HG03460 (cell line): ENCODE data around the gene TMEM219.
"Not testable (repeated sequence)": the region's sequence is repeated elsewhere in the genome, so short reads cannot be mapped to it uniquely, and the experiment has no call there.

Source experiments
- ATAC-seq: cut with Tn5 transposase; IDR thresholded peaks from one replicate; pipeline ENCODE4 v1.9.1; 2021; ENCODE audit not compliant: unreplicated experiment

TMEM219 gene

DNA sequence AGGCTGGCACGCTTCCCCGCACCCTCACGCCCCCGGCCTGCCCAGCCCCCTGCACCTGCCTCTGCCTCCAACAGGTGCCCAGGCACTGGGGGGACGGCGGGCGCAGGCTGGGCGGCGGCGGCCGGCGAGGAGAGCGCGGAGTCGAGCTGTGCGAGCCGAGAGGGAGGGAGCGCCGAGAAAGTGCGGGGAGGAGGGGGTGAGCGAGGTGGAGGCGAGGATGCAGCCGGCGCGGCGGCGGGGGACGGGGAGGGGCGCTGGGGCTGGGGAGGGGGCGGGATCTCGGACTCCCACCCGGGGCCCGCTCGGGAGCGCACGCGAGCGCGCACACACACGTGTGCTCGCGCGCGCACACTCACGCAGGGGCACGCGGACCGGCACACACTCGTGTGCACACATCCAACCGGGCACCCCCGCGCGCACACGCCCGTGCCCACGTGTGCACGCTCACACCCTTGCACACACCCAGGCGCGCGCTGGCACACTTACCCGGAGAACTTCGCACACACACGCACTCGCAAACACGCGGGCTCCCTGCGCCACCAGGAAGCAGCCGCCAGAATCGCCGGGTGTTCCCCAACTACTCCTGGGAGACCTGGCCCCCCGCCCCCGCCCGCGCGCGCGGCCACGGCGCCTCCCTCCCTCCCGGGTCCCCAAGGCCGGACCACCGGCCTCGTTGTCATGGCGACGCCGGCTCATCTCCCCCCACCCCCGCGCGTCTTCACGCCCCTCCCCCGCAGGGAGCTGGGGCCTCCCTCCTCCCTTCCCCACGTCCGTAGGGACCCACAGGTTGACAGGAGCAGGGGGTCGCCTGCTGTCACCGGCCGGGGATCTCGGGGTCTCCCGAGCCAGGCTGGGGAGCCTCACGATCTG is 49.2 kb downstream of the TMEM219 start, which contains the start of gene DOC2A:
Gene DOC2A (minus strand): TSS at position 184 of the 870 bp plus-strand sequence. CDS start 805 bp downstream, outside the sequence.
- ATAC-seq = no peak

DNA sequence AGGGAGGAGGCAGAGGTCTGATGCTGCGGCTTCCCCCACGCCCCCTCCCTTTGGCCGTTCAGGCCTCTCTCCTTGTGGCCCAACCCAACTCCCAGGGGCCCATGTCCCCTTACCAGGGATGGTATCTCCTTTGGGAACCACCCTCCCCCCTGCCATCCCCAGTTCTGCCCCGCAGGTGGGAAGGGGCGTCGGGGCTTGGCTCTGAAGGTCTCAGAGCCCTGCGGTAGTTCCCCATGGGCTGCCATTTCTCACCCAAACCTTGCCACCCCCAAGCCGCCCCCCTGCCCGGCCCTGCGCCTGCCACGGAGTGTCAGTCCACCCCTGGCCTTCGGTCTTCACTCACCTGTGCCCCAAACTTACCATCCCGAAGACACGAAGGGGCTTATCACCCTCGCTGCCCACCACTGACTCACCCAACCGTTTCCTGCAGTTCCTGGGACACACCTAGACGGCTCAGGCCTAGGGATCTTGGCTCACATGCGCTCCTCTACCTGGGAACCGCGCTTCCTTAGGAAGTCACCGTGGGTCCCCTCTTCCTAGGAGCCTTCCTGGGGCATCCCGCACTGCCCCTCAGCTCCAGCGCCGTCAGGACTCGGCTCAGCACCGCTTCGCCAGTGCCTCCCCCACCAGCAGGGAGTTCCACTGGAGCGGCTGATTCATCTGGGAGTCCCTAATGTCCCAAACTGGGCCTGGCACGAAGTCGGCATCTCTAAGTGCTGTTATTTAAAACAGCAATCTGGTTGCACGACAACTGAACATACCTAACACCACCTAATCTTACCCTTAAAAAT is 50.0 kb downstream of the TMEM219 start:
- ATAC-seq = no peak

DNA sequence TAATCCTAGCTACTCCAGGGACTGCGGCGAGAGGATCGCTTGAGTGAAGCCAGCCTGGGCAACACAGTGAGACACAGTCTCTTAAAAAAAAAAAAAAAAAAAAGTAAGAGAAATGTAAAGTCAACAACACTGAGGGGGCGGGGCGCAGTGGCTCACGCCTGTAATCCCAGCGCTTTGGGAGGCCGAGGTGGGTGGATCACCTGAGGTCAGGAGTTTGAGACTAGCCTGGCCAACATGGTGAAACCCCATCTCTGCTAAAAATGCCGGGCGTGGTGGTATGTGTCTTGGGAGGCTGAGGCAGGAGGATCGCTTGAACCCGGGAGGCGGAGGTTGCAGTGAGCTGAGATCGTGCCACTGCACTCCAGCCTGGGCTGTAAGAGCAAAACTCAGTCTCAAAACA is 50.7 kb downstream of the TMEM219 start:
- ATAC-seq = not testable (repeated sequence)

DNA sequence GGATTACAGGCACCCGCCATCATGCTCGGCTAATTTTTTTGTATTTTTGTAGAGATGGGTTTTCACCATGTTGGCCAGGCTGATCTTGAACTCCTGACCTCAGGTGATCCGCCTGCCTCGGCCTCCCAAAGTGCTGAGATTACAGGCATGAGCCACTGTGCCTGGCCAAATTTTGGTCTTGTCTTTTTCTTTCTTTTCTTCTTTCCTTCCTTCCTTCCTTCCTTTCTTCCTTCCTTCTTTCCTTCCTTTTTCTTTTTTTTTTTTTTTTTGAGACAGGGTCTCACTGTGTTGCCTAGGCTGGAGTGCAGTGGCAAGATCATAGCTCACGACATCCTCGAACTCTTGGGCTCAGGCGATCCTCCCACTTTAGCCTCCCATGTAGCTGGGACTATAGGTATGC is 53.6 kb downstream of the TMEM219 start:
- ATAC-seq = not testable (repeated sequence)

DNA sequence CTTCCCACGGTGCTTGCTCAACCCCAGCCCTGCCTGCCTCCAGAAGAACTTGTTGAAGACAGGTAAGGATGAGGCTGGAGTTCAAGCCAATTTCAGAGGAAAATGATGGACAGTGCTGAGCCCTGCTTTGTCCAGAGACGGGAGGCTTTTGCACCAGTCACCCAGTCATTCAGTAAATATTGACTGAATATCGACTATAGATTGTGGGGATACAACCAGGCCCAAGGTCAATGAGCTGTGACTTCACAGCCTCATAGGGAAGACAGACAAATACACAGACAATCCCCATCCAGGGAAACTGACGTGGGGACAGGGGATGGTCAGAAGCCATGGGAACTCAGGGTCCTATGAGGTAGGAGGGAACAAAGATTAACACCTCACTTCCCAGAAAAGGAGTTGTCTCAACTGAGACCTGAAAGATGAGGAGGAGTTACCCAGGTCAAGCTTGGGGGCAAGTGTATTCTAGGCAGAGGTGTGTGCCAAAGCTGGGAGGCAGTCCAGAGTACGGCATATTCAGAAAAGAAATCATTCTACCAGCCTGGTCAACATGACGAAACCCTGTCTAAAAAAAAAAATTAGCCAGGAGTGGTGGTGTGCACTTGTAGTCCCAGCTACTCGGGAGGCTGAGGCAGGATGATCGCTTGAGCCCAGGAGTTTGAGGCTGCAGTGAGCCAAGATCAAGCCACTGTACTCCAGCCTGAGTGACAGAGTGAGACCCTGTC is 54.8 kb downstream of the TMEM219 start:
- no peak for ATAC-seq

DNA sequence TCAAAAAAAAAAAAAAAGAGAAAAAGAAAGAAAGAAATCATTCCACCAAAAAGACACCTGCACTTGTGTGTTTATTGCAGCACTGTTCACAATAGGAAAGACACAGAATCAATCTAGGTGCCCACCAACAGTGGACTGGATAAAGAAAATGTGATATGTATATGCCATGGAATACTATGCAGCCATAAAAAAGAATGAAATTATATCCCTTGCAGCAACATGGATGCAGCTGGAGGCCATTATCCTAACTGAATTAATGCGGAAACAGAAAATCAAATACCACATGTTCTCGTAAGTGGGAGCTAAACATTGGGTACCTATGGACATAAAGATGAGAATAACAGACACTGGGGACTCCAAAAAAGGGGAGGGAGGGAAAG is 55.4 kb downstream of the TMEM219 start:
- ATAC-seq = no peak

DNA sequence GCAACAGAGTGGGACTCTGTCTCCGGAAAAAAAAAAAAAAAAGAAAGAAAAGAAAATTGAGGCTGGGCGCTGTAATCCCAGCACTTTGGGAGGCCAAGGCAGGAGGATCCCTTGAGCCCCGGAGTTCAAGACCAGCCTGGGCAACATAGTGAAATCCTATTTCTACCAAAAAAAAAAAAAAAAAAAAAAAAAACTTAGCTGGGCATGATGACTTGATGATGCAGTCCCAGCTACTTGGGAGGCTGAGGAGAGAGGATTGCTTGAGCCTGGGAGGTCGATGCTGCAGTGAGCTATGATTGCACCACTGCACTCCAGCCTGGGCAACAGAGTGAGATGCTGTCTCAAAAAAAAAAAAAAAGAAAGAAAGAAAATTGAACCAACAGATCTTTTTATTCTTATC is 56.1 kb downstream of the TMEM219 start:
- not testable (repeated sequence) for ATAC-seq

DNA sequence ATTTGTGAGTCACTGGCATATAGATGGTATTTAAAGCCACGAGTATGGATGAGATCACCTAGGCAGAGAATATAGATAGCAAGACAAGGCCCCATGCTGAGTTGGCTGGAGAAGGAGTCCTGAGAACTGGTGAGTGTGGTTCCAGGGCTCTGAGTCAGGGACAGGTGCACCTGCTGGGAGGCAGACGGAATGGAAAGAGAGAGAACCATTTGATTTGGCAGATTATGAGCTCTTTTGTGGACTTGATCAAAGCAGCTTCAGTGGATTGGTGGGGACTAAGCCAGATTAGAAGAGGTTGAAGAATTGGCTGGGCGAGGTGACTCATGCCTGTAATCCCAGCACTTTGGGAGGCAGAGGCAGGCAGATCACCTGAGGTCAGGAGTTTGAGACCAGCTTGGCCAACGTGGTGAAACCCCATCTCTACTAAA is 56.9 kb downstream of the TMEM219 start:
- ATAC-seq = no peak
